HepG2 (cell line): Measurements from ENCODE around the gene KCNAB2. TPM values are rescaled to one million over a fixed set of nuclear protein-coding genes. Genes with fewer than 3 reads are reported as not detected.

Experiments used
- ATAC-seq: fragments of 200-7000 bp; cut with Tn5 transposase; 3 replicates; pipeline ENCODE4 v1.9.1; 2020; ENCODE audit warnings: mild to moderate bottlenecking, moderate library complexity
- BruUV-seq: library from RNA; stranded (reverse); fragments of 400-500 nt; replicated peaks from 2 replicates; lab custom pipeline; 2021; lab: Mats Ljungman, UMichigan
- CTCF ChIA-PET: fragments of 300-600 bp; formaldehyde crosslinking; extraction: SDS; loops from one replicate; lab custom pipeline; 2021; ENCODE audit warnings: low total read pairs, inconsistent platforms, low intra/inter-chr PET ratio; lab: Yijun Ruan, JAX
- POLR2A ChIA-PET: fragments of 350-600 bp; sonication (Branson Sonifier 250); formaldehyde crosslinking; loops from one replicate; lab custom pipeline; 2020; ENCODE audit warnings: antibody characterized with exemption, inconsistent platforms; lab: Yijun Ruan, JAX
- DNase-seq: peaks from one replicate; pipeline ENCODE4 v3.0.0-alpha.2; 2015; ENCODE audit warnings: low spot score
- FAIRE-seq: peaks from 3 replicates; lab custom pipeline; 2011; peaks lifted over from hg19 to GRCh38; lab: Jason Lieb, UNC
- H2AFZ ChIP-seq: one replicate; pipeline ENCODE4 v1.6.1; 2011; ENCODE audit warnings: low read length, inconsistent platforms
- H3K27ac ChIP-seq: fragments of 300-600 bp; 3 replicates; pipeline ENCODE4 v1.8.0; 2011; ENCODE audit warnings: mixed run types, mild to moderate bottlenecking, mixed read lengths, low read length, inconsistent platforms; ENCODE audit not compliant: insufficient read depth; ENCODE audit errors: extremely low read length
- H3K27me3 ChIP-seq, 2 experiments: fragments of 200-600 bp in 1 of 2; 2 replicates in 1 of 2; 3 replicates in 1 of 2; pipeline versions ENCODE4 v1.6.0 to v1.8.0; 2011; ENCODE audit warnings: low read length in 2 of 2, mild to moderate bottlenecking in 2 of 2, moderate library complexity in 2 of 2, inconsistent platforms in 1 of 2; ENCODE audit not compliant: insufficient read depth in 2 of 2, control insufficient read depth in 1 of 2
- H3K36me3 ChIP-seq, 2 experiments: fragments of 200-600 bp in 1 of 2; replicated peaks in 1 of 2; 2 replicates in 1 of 2; 3 replicates in 1 of 2; pipeline versions ENCODE4 v1.5.1 to v1.8.0; 2011; ENCODE audit warnings: low read length in 2 of 2, inconsistent platforms in 1 of 2; ENCODE audit not compliant: insufficient read depth in 2 of 2, control insufficient read depth in 1 of 2
- H3K4me1 ChIP-seq: 2 replicates; pipeline ENCODE4 v1.5.1; 2012; ENCODE audit warnings: low read length, inconsistent platforms; ENCODE audit not compliant: insufficient read depth
- H3K4me2 ChIP-seq: 2 replicates; pipeline ENCODE4 v1.6.0; 2011; ENCODE audit warnings: low read depth, low read length, inconsistent platforms
- H3K4me3 ChIP-seq, 3 experiments: fragments of 200-600 bp in 1 of 3; sonication (generic), shearing (Covaris generic) in 1 of 3; replicated peaks in 1 of 3; 2 replicates each; pipeline ENCODE4 v1.5.1; 2011 to 2016; ENCODE audit warnings: low read length in 3 of 3, inconsistent platforms in 2 of 3, low read depth in 2 of 3, mild to moderate bottlenecking in 2 of 3, control low read depth in 1 of 3, mixed read lengths in 1 of 3; ENCODE audit not compliant: insufficient read depth in 1 of 3
- H3K79me2 ChIP-seq: one replicate; pipeline ENCODE4 v1.6.1; 2011; ENCODE audit warnings: low read length, inconsistent platforms; ENCODE audit not compliant: insufficient read depth
- H3K9ac ChIP-seq: 2 replicates; pipeline ENCODE4 v1.6.0; 2011; ENCODE audit warnings: mild to moderate bottlenecking, low read depth, low read length, inconsistent platforms; ENCODE audit not compliant: insufficient read depth
- H3K9me3 ChIP-seq: 2 replicates; pipeline ENCODE4 v1.5.1; 2012; ENCODE audit warnings: mild to moderate bottlenecking, low read length
- H4K20me1 ChIP-seq: 2 replicates; pipeline ENCODE4 v1.6.0; 2011; ENCODE audit warnings: inconsistent platforms, mild to moderate bottlenecking, low read length, moderate library complexity; ENCODE audit not compliant: insufficient read depth
- ELK4 ChIP-seq: sonication (generic); formaldehyde crosslinking; IDR thresholded peaks from 2 replicates; pipeline ENCODE4 v1.9.0; 2021; ENCODE audit warnings: missing genetic modification reagents, borderline replicate concordance
- NR2F2 ChIP-seq: IDR thresholded peaks from 2 replicates; pipeline ENCODE4 v1.6.1; 2012; ENCODE audit warnings: low read depth, inconsistent platforms, borderline replicate concordance
- RAD21 ChIP-seq: fragments of 450-650 bp; formaldehyde crosslinking; IDR thresholded peaks from 2 replicates; pipeline ENCODE4 v1.5.0; 2020; ENCODE audit warnings: mild to moderate bottlenecking
- SKI ChIP-seq: fragments of 450-650 bp; IDR thresholded peaks from one replicate; pipeline ENCODE4 v1.6.1; 2018; ENCODE audit warnings: mild to moderate bottlenecking; ENCODE audit not compliant: partially characterized antibody
- ZBTB21 ChIP-seq: sonication (generic); formaldehyde crosslinking; IDR thresholded peaks from 2 replicates; pipeline ENCODE4 v1.4.0; 2020; ENCODE audit warnings: missing genetic modification reagents
- ZNF660 ChIP-seq: sonication (generic); formaldehyde crosslinking; IDR thresholded peaks from 2 replicates; pipeline ENCODE4 v1.5.1; 2020; ENCODE audit warnings: mild to moderate bottlenecking, low read depth, missing genetic modification reagents, borderline replicate concordance
- ZNF678 ChIP-seq: sonication (generic); formaldehyde crosslinking; IDR thresholded peaks from 2 replicates; pipeline ENCODE4 v1.4.0; 2020; ENCODE audit warnings: mild to moderate bottlenecking, missing genetic modification reagents
- ZNF800 ChIP-seq: sonication (generic); formaldehyde crosslinking; IDR thresholded peaks from 2 replicates; pipeline ENCODE4 v1.4.0; 2020; ENCODE audit warnings: missing genetic modification reagents
- ZUFSP ChIP-seq: sonication (generic); formaldehyde crosslinking; IDR thresholded peaks from 2 replicates; pipeline ENCODE4 v1.9.0; 2021; ENCODE audit warnings: missing genetic modification reagents, mild to moderate bottlenecking, borderline replicate concordance
- WGBS: methylation state at CpG from one replicate; pipeline ENCODE4 v1.1.6; 2017; ENCODE audit warnings: low lambda C conversion rate; 5-methylcytosine and 5-hydroxymethylcytosine counted together
- in situ Hi-C: cut with HindIII; loops from 2 replicates; pipeline ENCODE4 v1.10.0; 2017; ENCODE audit warnings: low pct_unique_long_range_greater_than_20kb; ENCODE audit not compliant: extremely low pct_ligation_motif_present
- intact Hi-C: fragments of 100-400 bp; cut with micrococcal nuclease; formaldehyde crosslinking; loops from one replicate; pipeline ENCODE4 v1.10.0; 2022; ENCODE audit not compliant: unreplicated experiment
- polyA plus RNA-seq, 8 experiments: library from polyadenylated mRNA; depleted of rRNA in 3 of 8; stranded (reverse) in 7 of 8; unstranded in 1 of 8; fragments of >200 nt; fragmentation: Illumina TruSeq in 4 of 8; extraction: Trizol in 4 of 8; gene quantifications; 2 replicates each; pipeline versions ENCODE4 v1.2.1 to v1.2.3, GENCODE V29; 2011 to 2016; ENCODE audit warnings: low read depth in 4 of 8, missing spikeins in 1 of 8, mixed read lengths in 1 of 8; ENCODE audit not compliant: insufficient read depth in 1 of 8
- total RNA-seq, 5 experiments: library from RNA; depleted of rRNA; stranded (reverse); fragments of >200 nt; fragmentation: Illumina TruSeq; extraction: Trizol; gene quantifications; 2 replicates each; pipeline ENCODE4 v1.2.3, GENCODE V29; 2016; ENCODE audit warnings: low read depth in 1 of 5

Gene KCNAB2
- total and polyA plus RNA-seq, 2 of the 13 experiments (the other 11 are each of a cell fraction or from before 2014, with no cell fraction given): 6.2 to 8.8 TPM

- CTCF ChIA-PET: no interaction called here
- no peaks in the 10 kb centered on the region for H3K9me3 ChIP-seq
These were observed 41.2 kb downstream of the KCNAB2 start for GRCh38 chr1:6086762-6087376.

More at GRCh38 chr1:6086762-6087376, 41.2 kb downstream of the KCNAB2 start:
- DNase-seq (no peak), FAIRE-seq (no peak), ATAC-seq (no peak)
- no peak overlapping the region for H2AFZ ChIP-seq
- POLR2A ChIA-PET: no interaction called here
- WGBS: 50% methylated on average over 15 of the region's 15 CpGs
- in situ Hi-C loops (no loop called here), intact Hi-C loops (no loop called here)
- H3K4me3 ChIP-seq: no peak overlapping the region
- peaks cover 4% of the 10 kb centered on the region for H3K4me1 ChIP-seq
- H3K36me3 ChIP-seq: no peaks in the 10 kb centered on the region
- H3K27ac ChIP-seq: no peak overlapping the region
- no peaks in the 10 kb centered on the region for H4K20me1 ChIP-seq
- H3K9ac ChIP-seq: no peak overlapping the region
- no peak overlapping the region for H3K4me2 ChIP-seq
- no peaks in the 10 kb centered on the region for H3K79me2 ChIP-seq
- BruUV-seq: no TSS peak
- H3K27me3 ChIP-seq: 0 out of 5 replicates have a peak, but pooled peaks cover 0 to 3% of the 10 kb centered on the region in 2 experiments
- TF ChIP-seq ELK4 (CRISPR knock-in tag): no peak
- no peak for TF ChIP-seq RAD21 (CRISPR knock-in tag)
- no peak for TF ChIP-seq ZUFSP (CRISPR knock-in tag)
- TF ChIP-seq SKI: no peak
- TF ChIP-seq ZNF678 (CRISPR knock-in tag): no peak
- no peak for TF ChIP-seq ZBTB21
- TF ChIP-seq ZNF800 (CRISPR knock-in tag): no peak
- no peak for TF ChIP-seq ZNF660 (CRISPR knock-in tag)
- no peak for TF ChIP-seq NR2F2
